GM23338 (cell line): Measurements from ENCODE around the gene VPREB1. TPM values are rescaled to one million over a fixed set of nuclear protein-coding genes. Genes with fewer than 3 reads are reported as not detected.

Source experiments
- ATAC-seq: fragments of 200-7000 bp; cut with Tn5 transposase; 3 replicates; pipeline ENCODE4 v1.9.1; 2020
- DNase-seq: peaks from one replicate; pipeline ENCODE4 v3.0.0-alpha.2; 2015; ENCODE audit warnings: low spot score
- H2AFZ ChIP-seq: fragments of 200-600 bp; sonication (generic); 2 replicates; pipeline ENCODE4 v1.8.0; 2016; ENCODE audit warnings: antibody characterized with exemption, mild to moderate bottlenecking, moderate library complexity
- H3F3A ChIP-seq: fragments of 200-600 bp; sonication (generic); replicated peaks from 2 replicates; pipeline ENCODE4 v1.8.0; 2017; ENCODE audit warnings: antibody characterized with exemption, mixed run types, low read depth
- H3K27ac ChIP-seq: fragments of 200-600 bp; sonication (generic); 2 replicates; pipeline ENCODE4 v1.6.1; 2016; ENCODE audit warnings: low read depth
- H3K27me3 ChIP-seq: fragments of 200-600 bp; sonication (generic); 2 replicates; pipeline ENCODE4 v1.8.0; 2016; ENCODE audit warnings: mild to moderate bottlenecking, mixed run types, moderate library complexity; ENCODE audit not compliant: insufficient read depth
- H3K36me3 ChIP-seq: fragments of 200-600 bp; sonication (generic); 2 replicates; pipeline ENCODE4 v1.8.0; 2016; ENCODE audit warnings: mild to moderate bottlenecking; ENCODE audit not compliant: insufficient read depth
- H3K4me1 ChIP-seq: fragments of 200-600 bp; sonication (generic); 2 replicates; pipeline ENCODE4 v1.8.0; 2016; ENCODE audit warnings: mild to moderate bottlenecking, moderate library complexity; ENCODE audit not compliant: insufficient read depth
- H3K4me2 ChIP-seq: fragments of 200-600 bp; sonication (generic); 2 replicates; pipeline ENCODE4 v1.7.1; 2017; ENCODE audit warnings: mixed run types
- H3K4me3 ChIP-seq: fragments of 200-600 bp; sonication (generic); 2 replicates; pipeline ENCODE4 v1.6.1; 2016; ENCODE audit warnings: mixed run types
- H3K79me2 ChIP-seq: fragments of 200-600 bp; sonication (generic); replicated peaks from 2 replicates; pipeline ENCODE4 v1.8.0; 2017; ENCODE audit warnings: mild to moderate bottlenecking; ENCODE audit not compliant: insufficient read depth
- H3K9me2 ChIP-seq: fragments of 200-600 bp; sonication (generic); 2 replicates; pipeline ENCODE4 v1.8.0; 2017; ENCODE audit not compliant: insufficient read depth
- H4K20me1 ChIP-seq: fragments of 200-600 bp; sonication (generic); replicated peaks from 2 replicates; pipeline ENCODE4 v1.8.0; 2017; ENCODE audit warnings: mild to moderate bottlenecking; ENCODE audit not compliant: insufficient read depth
- H3K27ac Mint-ChIP-seq: 2 replicates; pipeline ENCODE4 v1.8.0; 2020; ENCODE audit warnings: inconsistent platforms, mild to moderate bottlenecking, moderate library complexity, mixed read lengths
- H3K27me3 Mint-ChIP-seq: 3 replicates; pipeline ENCODE4 v1.8.0; 2022; ENCODE audit warnings: low read depth, mild to moderate bottlenecking, moderate library complexity, mixed read lengths, inconsistent platforms; ENCODE audit not compliant: insufficient read depth, poor library complexity
- H3K36me3 Mint-ChIP-seq: 3 replicates; pipeline ENCODE4 v1.8.0; 2021; ENCODE audit warnings: low read depth, mild to moderate bottlenecking, inconsistent platforms, moderate library complexity, mixed read lengths
- H3K4me1 Mint-ChIP-seq: 3 replicates; pipeline ENCODE4 v1.8.0; 2020; ENCODE audit warnings: mild to moderate bottlenecking, inconsistent platforms, mixed read lengths
- H3K4me3 Mint-ChIP-seq: 3 replicates; pipeline ENCODE4 v1.8.0; 2021; ENCODE audit warnings: moderate library complexity, mild to moderate bottlenecking, inconsistent platforms, mixed read lengths
- H3K9me3 Mint-ChIP-seq: 3 replicates; pipeline ENCODE4 v1.8.0; 2020; ENCODE audit warnings: moderate library complexity, mild to moderate bottlenecking, inconsistent platforms, mixed read lengths
- EZH2 ChIP-seq: fragments of 200-600 bp; sonication (generic); IDR thresholded peaks from one replicate; pipeline ENCODE4 v1.8.0; 2017; ENCODE audit warnings: antibody characterized with exemption, mild to moderate bottlenecking, low read depth; ENCODE audit not compliant: unreplicated experiment
- EZH2phosphoT487 ChIP-seq: fragments of 200-600 bp; sonication (generic); IDR thresholded peaks from one replicate; pipeline ENCODE4 v1.8.1; 2018; ENCODE audit warnings: antibody characterized with exemption; ENCODE audit not compliant: unreplicated experiment
- POLR2AphosphoS5 ChIP-seq: IDR thresholded peaks from 2 replicates; pipeline ENCODE4 v1.6.1; 2016; ENCODE audit warnings: antibody characterized with exemption, low read depth
- STAT1 ChIP-seq: IDR thresholded peaks from one replicate; pipeline ENCODE4 v1.6.1; 2016; ENCODE audit warnings: antibody characterized with exemption; ENCODE audit not compliant: unreplicated experiment
- ZNF114 ChIP-seq: fragments of 250-450 bp; sonication (Bioruptor Pico); IDR thresholded peaks from 2 replicates; pipeline ENCODE4 v1.5.0; 2020; ENCODE audit warnings: mild to moderate bottlenecking, moderate library complexity
- polyA plus RNA-seq: library from polyadenylated mRNA; unstranded; fragments of >200 nt; fragmentation: Nextera tagmentation; extraction: Ambion mirVana; gene quantifications from 2 replicates; pipeline ENCODE4 v1.2.1, GENCODE V29; 2016
- total RNA-seq: library from RNA; depleted of rRNA; stranded (reverse); fragments of >200 nt; shearing (Covaris generic); gene quantifications from 2 replicates; pipeline ENCODE4 v1.2.3, GENCODE V29; 2014
- TF ChIP-seq, protein P1 (sequence below), 2 experiments: fragments of 200-600 bp in 1 of 2; sonication (generic) in 1 of 2; conservative IDR thresholded peaks; 2 replicates each; pipeline versions ENCODE4 v1.5.1 to v1.6.1; 2016 to 2017; ENCODE audit warnings: antibody characterized with exemption in 2 of 2, low read depth in 2 of 2, mild to moderate bottlenecking in 2 of 2, moderate library complexity in 1 of 2
- TF ChIP-seq, protein P2 (sequence below): fragments of 250-450 bp; sonication (Bioruptor Pico); IDR thresholded peaks from 2 replicates; pipeline ENCODE4 v1.5.0; 2020; ENCODE audit warnings: mild to moderate bottlenecking, moderate library complexity

The VPREB1 gene
- total and polyA plus RNA-seq, 2 experiments from 2014 or later = not detected

GRCh38 chr22:22233081-22233480 is 11.5 kb upstream of the VPREB1 start:
- H3K9me2 ChIP-seq = no peaks in the 10 kb centered on the region
- H3K27me3 ChIP-seq = peaks cover 100% of the 10 kb centered on the region
- TF ChIP-seq EZH2 = peak; percentile 59
- TF ChIP-seq STAT1 = no peak
- no peaks in the 10 kb centered on the region for H3K79me2 ChIP-seq
- H2AFZ ChIP-seq = no peak overlapping the region
- H3K4me1 ChIP-seq = no peaks in the 10 kb centered on the region
- no peak overlapping the region for H3K4me3 ChIP-seq
- peaks cover 3% of the 10 kb centered on the region; the same call in 2 of the 3 replicates for H3K9me3 Mint-ChIP-seq
- no peak overlapping the region for H3K27ac ChIP-seq
- ATAC-seq (no peak), DNase-seq (no peak)
- H3K4me3 Mint-ChIP-seq = no peak overlapping the region
- peaks cover 10% of the 10 kb centered on the region for H4K20me1 ChIP-seq
- H3F3A ChIP-seq = no peaks in the 10 kb centered on the region
- H3K27me3 Mint-ChIP-seq = peaks cover 98% of the 10 kb centered on the region
- H3K36me3 ChIP-seq = no peaks in the 10 kb centered on the region
- H3K36me3 Mint-ChIP-seq = no peaks in the 10 kb centered on the region
- no peak overlapping the region for H3K27ac Mint-ChIP-seq
- no peak overlapping the region for H3K4me2 ChIP-seq
- H3K4me1 Mint-ChIP-seq = no peaks in the 10 kb centered on the region

GRCh38 chr22:22235558-22235957 is 9.0 kb upstream of the VPREB1 start:
- Mint-ChIP-seq H3K27ac (no peak overlapping the region), H3K9me3 (peaks cover 3% of the 10 kb centered on the region; the same call in 2 of the 3 replicates), H3K4me1 (no peaks in the 10 kb centered on the region), H3K36me3 (no peaks in the 10 kb centered on the region), H3K27me3 (peaks cover 98% of the 10 kb centered on the region), H3K4me3 (no peak overlapping the region)
- Histone ChIP-seq H3K79me2 (no peaks in the 10 kb centered on the region), H3K4me2 (no peak overlapping the region), H3K4me3 (no peak overlapping the region), H3K36me3 (no peaks in the 10 kb centered on the region), H3F3A (no peaks in the 10 kb centered on the region), H3K27me3 (peaks cover 100% of the 10 kb centered on the region), H4K20me1 (peaks cover 6% of the 10 kb centered on the region), H3K9me2 (no peaks in the 10 kb centered on the region), H2AFZ (no peak overlapping the region), H3K27ac (no peak overlapping the region), H3K4me1 (no peaks in the 10 kb centered on the region)
- DNase-seq (peak; percentile 71), ATAC-seq (peak; percentile 66)
- TF ChIP-seq, protein P1, sequence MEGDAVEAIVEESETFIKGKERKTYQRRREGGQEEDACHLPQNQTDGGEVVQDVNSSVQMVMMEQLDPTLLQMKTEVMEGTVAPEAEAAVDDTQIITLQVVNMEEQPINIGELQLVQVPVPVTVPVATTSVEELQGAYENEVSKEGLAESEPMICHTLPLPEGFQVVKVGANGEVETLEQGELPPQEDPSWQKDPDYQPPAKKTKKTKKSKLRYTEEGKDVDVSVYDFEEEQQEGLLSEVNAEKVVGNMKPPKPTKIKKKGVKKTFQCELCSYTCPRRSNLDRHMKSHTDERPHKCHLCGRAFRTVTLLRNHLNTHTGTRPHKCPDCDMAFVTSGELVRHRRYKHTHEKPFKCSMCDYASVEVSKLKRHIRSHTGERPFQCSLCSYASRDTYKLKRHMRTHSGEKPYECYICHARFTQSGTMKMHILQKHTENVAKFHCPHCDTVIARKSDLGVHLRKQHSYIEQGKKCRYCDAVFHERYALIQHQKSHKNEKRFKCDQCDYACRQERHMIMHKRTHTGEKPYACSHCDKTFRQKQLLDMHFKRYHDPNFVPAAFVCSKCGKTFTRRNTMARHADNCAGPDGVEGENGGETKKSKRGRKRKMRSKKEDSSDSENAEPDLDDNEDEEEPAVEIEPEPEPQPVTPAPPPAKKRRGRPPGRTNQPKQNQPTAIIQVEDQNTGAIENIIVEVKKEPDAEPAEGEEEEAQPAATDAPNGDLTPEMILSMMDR (conservative IDR thresholded peaks at IDR 0.05; ENCODE audit: low read depth in 2 of 2) = peak; percentile 70 to 82
- no peak for TF ChIP-seq STAT1
- no peak for TF ChIP-seq ZNF114 (CRISPR knock-in tag)
- no peak for TF ChIP-seq POLR2AphosphoS5

DNA sequence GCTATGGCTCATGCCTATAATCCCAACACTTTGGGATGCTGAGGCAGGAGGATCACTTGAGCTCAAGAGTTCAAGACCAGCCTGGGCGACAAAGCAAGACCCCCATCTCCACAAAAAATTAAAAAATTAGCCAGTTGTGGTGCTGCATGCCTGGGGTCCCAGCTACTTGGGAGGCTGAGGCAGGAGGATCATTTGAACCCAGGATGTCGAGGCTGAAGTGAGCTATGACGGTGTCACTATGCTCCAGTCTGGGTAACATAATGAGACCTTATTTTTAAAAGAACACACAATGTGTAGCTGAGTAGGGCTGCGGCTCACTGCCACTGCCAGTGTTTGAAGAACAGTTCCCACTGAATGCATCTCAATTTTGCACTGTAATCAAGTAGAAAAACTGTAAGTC is 7.1 kb upstream of the VPREB1 start:
- H3K27me3 Mint-ChIP-seq = peaks cover 99% of the 10 kb centered on the region
- Histone ChIP-seq H3K4me3 (no peak overlapping the region), H3K79me2 (no peaks in the 10 kb centered on the region), H3K4me2 (no peak overlapping the region), H3K27me3 (peaks cover 100% of the 10 kb centered on the region), H4K20me1 (peaks cover 6% of the 10 kb centered on the region), H3K36me3 (no peaks in the 10 kb centered on the region), H3K4me1 (no peaks in the 10 kb centered on the region), H3K27ac (no peak overlapping the region), H2AFZ (no peak overlapping the region), H3F3A (no peaks in the 10 kb centered on the region), H3K9me2 (no peaks in the 10 kb centered on the region)
- TF ChIP-seq POLR2AphosphoS5 (no peak), EZH2 (no peak), EZH2phosphoT487 (no peak)
- TF ChIP-seq, protein P2, sequence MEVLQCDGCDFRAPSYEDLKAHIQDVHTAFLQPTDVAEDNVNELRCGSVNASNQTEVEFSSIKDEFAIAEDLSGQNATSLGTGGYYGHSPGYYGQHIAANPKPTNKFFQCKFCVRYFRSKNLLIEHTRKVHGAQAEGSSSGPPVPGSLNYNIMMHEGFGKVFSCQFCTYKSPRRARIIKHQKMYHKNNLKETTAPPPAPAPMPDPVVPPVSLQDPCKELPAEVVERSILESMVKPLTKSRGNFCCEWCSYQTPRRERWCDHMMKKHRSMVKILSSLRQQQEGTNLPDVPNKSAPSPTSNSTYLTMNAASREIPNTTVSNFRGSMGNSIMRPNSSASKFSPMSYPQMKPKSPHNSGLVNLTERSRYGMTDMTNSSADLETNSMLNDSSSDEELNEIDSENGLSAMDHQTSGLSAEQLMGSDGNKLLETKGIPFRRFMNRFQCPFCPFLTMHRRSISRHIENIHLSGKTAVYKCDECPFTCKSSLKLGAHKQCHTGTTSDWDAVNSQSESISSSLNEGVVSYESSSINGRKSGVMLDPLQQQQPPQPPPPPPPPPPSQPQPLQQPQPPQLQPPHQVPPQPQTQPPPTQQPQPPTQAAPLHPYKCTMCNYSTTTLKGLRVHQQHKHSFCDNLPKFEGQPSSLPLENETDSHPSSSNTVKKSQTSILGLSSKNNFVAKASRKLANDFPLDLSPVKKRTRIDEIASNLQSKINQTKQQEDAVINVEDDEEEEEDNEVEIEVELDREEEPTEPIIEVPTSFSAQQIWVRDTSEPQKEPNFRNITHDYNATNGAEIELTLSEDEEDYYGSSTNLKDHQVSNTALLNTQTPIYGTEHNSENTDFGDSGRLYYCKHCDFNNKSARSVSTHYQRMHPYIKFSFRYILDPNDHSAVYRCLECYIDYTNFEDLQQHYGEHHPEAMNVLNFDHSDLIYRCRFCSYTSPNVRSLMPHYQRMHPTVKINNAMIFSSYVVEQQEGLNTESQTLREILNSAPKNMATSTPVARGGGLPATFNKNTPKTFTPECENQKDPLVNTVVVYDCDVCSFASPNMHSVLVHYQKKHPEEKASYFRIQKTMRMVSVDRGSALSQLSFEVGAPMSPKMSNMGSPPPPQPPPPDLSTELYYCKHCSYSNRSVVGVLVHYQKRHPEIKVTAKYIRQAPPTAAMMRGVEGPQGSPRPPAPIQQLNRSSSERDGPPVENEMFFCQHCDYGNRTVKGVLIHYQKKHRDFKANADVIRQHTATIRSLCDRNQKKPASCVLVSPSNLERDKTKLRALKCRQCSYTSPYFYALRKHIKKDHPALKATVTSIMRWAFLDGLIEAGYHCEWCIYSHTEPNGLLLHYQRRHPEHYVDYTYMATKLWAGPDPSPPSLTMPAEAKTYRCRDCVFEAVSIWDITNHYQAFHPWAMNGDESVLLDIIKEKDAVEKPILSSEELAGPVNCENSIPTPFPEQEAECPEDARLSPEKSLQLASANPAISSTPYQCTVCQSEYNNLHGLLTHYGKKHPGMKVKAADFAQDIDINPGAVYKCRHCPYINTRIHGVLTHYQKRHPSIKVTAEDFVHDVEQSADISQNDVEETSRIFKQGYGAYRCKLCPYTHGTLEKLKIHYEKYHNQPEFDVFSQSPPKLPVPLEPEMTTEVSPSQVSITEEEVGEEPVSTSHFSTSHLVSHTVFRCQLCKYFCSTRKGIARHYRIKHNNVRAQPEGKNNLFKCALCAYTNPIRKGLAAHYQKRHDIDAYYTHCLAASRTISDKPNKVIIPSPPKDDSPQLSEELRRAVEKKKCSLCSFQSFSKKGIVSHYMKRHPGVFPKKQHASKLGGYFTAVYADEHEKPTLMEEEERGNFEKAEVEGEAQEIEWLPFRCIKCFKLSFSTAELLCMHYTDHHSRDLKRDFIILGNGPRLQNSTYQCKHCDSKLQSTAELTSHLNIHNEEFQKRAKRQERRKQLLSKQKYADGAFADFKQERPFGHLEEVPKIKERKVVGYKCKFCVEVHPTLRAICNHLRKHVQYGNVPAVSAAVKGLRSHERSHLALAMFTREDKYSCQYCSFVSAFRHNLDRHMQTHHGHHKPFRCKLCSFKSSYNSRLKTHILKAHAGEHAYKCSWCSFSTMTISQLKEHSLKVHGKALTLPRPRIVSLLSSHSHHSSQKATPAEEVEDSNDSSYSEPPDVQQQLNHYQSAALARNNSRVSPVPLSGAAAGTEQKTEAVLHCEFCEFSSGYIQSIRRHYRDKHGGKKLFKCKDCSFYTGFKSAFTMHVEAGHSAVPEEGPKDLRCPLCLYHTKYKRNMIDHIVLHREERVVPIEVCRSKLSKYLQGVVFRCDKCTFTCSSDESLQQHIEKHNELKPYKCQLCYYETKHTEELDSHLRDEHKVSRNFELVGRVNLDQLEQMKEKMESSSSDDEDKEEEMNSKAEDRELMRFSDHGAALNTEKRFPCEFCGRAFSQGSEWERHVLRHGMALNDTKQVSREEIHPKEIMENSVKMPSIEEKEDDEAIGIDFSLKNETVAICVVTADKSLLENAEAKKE (CRISPR knock-in tag) = no peak
- DNase-seq = no peak
- no peak overlapping the region for H3K27ac Mint-ChIP-seq
- no peaks in the 10 kb centered on the region for H3K36me3 Mint-ChIP-seq
- peaks cover 8% of the 10 kb centered on the region for H3K9me3 Mint-ChIP-seq
- H3K4me1 Mint-ChIP-seq = no peaks in the 10 kb centered on the region
- H3K4me3 Mint-ChIP-seq = no peak overlapping the region
- ATAC-seq = no peak
